Renal pelvis (tissue), 12 donors: Measurements from ENCODE around the gene CES2. TPM values are rescaled to one million over a fixed set of nuclear protein-coding genes. Genes with fewer than 3 reads are reported as not detected.
A peak's percentile ranks its signal among the peaks of the same experiment; 100 is the strongest.
"Not testable (repeated sequence)": the region's sequence is repeated elsewhere in the genome, so short reads cannot be mapped to it uniquely, and the experiment has no call there.

Source experiments
- DNase-seq: peaks from one replicate; pipeline ENCODE4 v3.0.0-alpha.2; 2013
- long read RNA-seq, 16 experiments: transcript quantifications; one replicate each; lab custom pipeline, GENCODE V29; 2026
- polyA plus RNA-seq, 3 donors: library from polyadenylated mRNA; unstranded; fragments of 120-200 nt; gene quantifications; one replicate each; pipeline ENCODE4 v1.2.1, GENCODE V29; 2013; ENCODE audit not compliant: insufficient read length in 3 of 3

Gene CES2
- polyA plus RNA-seq = 10 to 100 TPM; 42.7 to 50.2 (median 45.3) TPM
- long read RNA-seq, donor 1, partial matches to known transcripts = 23 of 28 reads
- long read RNA-seq, donor 1, other reads (novel, unspliced or antisense) = 0 of 28 reads
- long read RNA-seq, donor 2, partial matches to known transcripts = 0 of 5 reads
- long read RNA-seq, donor 2, other reads (novel, unspliced or antisense) = 0 of 5 reads
- long read RNA-seq, donor 3, transcript CES2-201 (12 exons, 3,927 nt) = major isoform, 7 of 9 reads
- long read RNA-seq, donor 3, partial matches to known transcripts = 0 of 9 reads
- long read RNA-seq, donor 3, other reads (novel, unspliced or antisense) = 0 of 9 reads
- long read RNA-seq, donor 4, transcript CES2-201 (12 exons, 3,927 nt) = major isoform, 6 of 8 reads
- long read RNA-seq, donor 4, partial matches to known transcripts = 0 of 8 reads
- long read RNA-seq, donor 4, other reads (novel, unspliced or antisense) = 0 of 8 reads
- long read RNA-seq, donor 5, partial matches to known transcripts = 0 of 6 reads
- long read RNA-seq, donor 5, other reads (novel, unspliced or antisense) = 0 of 6 reads
- long read RNA-seq, donor 6, transcript CES2-201 (12 exons, 3,927 nt) = major isoform, 9 of 17 reads
- long read RNA-seq, donor 6, partial matches to known transcripts = 6 of 17 reads
- long read RNA-seq, donor 6, other reads (novel, unspliced or antisense) = 0 of 17 reads
- long read RNA-seq, donor 7, transcript CES2-201 (12 exons, 3,927 nt) = major isoform, 5 of 7 reads
- long read RNA-seq, donor 7, partial matches to known transcripts = 0 of 7 reads
- long read RNA-seq, donor 7, other reads (novel, unspliced or antisense) = 0 of 7 reads
- long read RNA-seq, donor 8, partial matches to known transcripts = 0 of 2 reads
- long read RNA-seq, donor 8, other reads (novel, unspliced or antisense) = 0 of 2 reads
- long read RNA-seq, donor 9, transcript CES2-201 (12 exons, 3,927 nt) = major isoform, 5 of 21 reads
- long read RNA-seq, donor 9, partial matches to known transcripts = 11 of 21 reads
- long read RNA-seq, donor 9, other reads (novel, unspliced or antisense) = 0 of 21 reads
- long read RNA-seq, donor 10, transcript CES2-201 (12 exons, 3,927 nt) = major isoform, 7 of 8 reads
- long read RNA-seq, donor 10, partial matches to known transcripts = 0 of 8 reads
- long read RNA-seq, donor 10, other reads (novel, unspliced or antisense) = 0 of 8 reads
- long read RNA-seq, donor 11, partial matches to known transcripts = 0 of 6 reads
- long read RNA-seq, donor 11, other reads (novel, unspliced or antisense) = 0 of 6 reads
- long read RNA-seq, donor 12, transcript CES2-201 (12 exons, 3,927 nt) = major isoform, 8 of 15 reads
- long read RNA-seq, donor 12, partial matches to known transcripts = 5 of 15 reads
- long read RNA-seq, donor 12, other reads (novel, unspliced or antisense) = 0 of 15 reads
- long read RNA-seq, donor 13, partial matches to known transcripts = 0 of 2 reads
- long read RNA-seq, donor 13, other reads (novel, unspliced or antisense) = 0 of 2 reads
- long read RNA-seq, donor 14 = 0 reads
- long read RNA-seq, donor 15 = 0 reads
- long read RNA-seq, donor 16, transcript CES2-201 (12 exons, 3,927 nt) = major isoform, 7 of 7 reads
- long read RNA-seq, donor 16, partial matches to known transcripts = 0 of 7 reads
- long read RNA-seq, donor 16, other reads (novel, unspliced or antisense) = 0 of 7 reads

- no peak for DNase-seq
Observed at GRCh38 chr16:66935314-66936011, at the start of gene CES2. Gene CES2 (plus strand): TSS chr16:66935516. CDS start chr16:66935636, 120 bp downstream.

GRCh38 chr16:66886321-66886720 lies 49.0 kb upstream of the CES2 start:
- no peak for DNase-seq

GRCh38 chr16:66886914-66887313 lies 48.4 kb upstream of the CES2 start:
- DNase-seq = no peak

GRCh38 chr16:66888647-66889615 lies 46.4 kb upstream of the CES2 start:
- no peak for DNase-seq

- no peak for DNase-seq
Observed at GRCh38 chr16:66889622-66890021, 45.7 kb upstream of the CES2 start.

- no peak for DNase-seq
Observed at GRCh38 chr16:66890799-66891198, 44.5 kb upstream of the CES2 start.

GRCh38 chr16:66891360-66891759 lies 44.0 kb upstream of the CES2 start:
- no peak for DNase-seq

GRCh38 chr16:66891797-66892196 lies 43.5 kb upstream of the CES2 start:
- DNase-seq = no peak

GRCh38 chr16:66894055-66894454 lies 41.3 kb upstream of the CES2 start:
- no peak for DNase-seq

GRCh38 chr16:66894948-66895688 lies 40.2 kb upstream of the CES2 start:
- peak; percentile 78 for DNase-seq

- no peak for DNase-seq
Observed at GRCh38 chr16:66895689-66895979, 39.7 kb upstream of the CES2 start.

- no peak for DNase-seq
Observed at GRCh38 chr16:66895999-66896398, 39.3 kb upstream of the CES2 start.

GRCh38 chr16:66896682-66897081 lies 38.6 kb upstream of the CES2 start:
- not testable (repeated sequence) for DNase-seq

- DNase-seq = no peak
Observed at GRCh38 chr16:66898207-66898606, 37.1 kb upstream of the CES2 start.

- DNase-seq = no peak
Observed at GRCh38 chr16:66898933-66899309, 36.4 kb upstream of the CES2 start.

- DNase-seq = no peak
Observed at GRCh38 chr16:66899310-66899944, 35.9 kb upstream of the CES2 start.

GRCh38 chr16:66899945-66900710 lies 35.2 kb upstream of the CES2 start:
- DNase-seq = peak; percentile 84
